Karpas-422 (cell line): ENCODE measurements around the gene VBP1. TPM values are rescaled to one million over a fixed set of nuclear protein-coding genes. Genes with fewer than 3 reads are reported as not detected.

Source experiments
- DNase-seq: peaks from one replicate; pipeline ENCODE4 v3.0.0-alpha.2; 2015
- H2AFZ ChIP-seq: fragments of 200-600 bp; sonication (generic); 2 replicates; pipeline ENCODE4 v1.6.1; 2014; ENCODE audit warnings: antibody characterized with exemption, low read length, mixed read lengths
- H3K27ac ChIP-seq: fragments of 200-600 bp; sonication (generic); 2 replicates; pipeline ENCODE4 v1.5.1; 2014; ENCODE audit warnings: mild to moderate bottlenecking, low read length, moderate library complexity
- H3K27me3 ChIP-seq: fragments of 200-600 bp; sonication (generic); 2 replicates; pipeline ENCODE4 v1.6.1; 2014; ENCODE audit warnings: low read length, mixed read lengths
- H3K36me3 ChIP-seq: fragments of 200-600 bp; sonication (generic); 2 replicates; pipeline ENCODE4 v1.6.1; 2014; ENCODE audit warnings: low read length, mixed read lengths; ENCODE audit not compliant: insufficient read depth
- H3K4me1 ChIP-seq: fragments of 200-600 bp; sonication (generic); 2 replicates; pipeline ENCODE4 v1.6.1; 2014; ENCODE audit warnings: mild to moderate bottlenecking, low read length, mixed read lengths
- H3K4me2 ChIP-seq: fragments of 200-600 bp; sonication (generic); 2 replicates; pipeline ENCODE4 v1.6.1; 2014; ENCODE audit warnings: low read length, low read depth, mild to moderate bottlenecking; ENCODE audit not compliant: poor library complexity, severe bottlenecking
- H3K4me3 ChIP-seq: fragments of 200-600 bp; sonication (generic); 2 replicates; pipeline ENCODE4 v1.5.1; 2014; ENCODE audit warnings: mild to moderate bottlenecking, antibody characterized with exemption, low read length, mixed read lengths
- H3K79me2 ChIP-seq: fragments of 200-600 bp; sonication (generic); 2 replicates; pipeline ENCODE4 v1.6.1; 2014; ENCODE audit warnings: mild to moderate bottlenecking, low read length, mixed read lengths
- H3K9ac ChIP-seq: fragments of 200-600 bp; sonication (generic); 2 replicates; pipeline ENCODE4 v1.6.0; 2014; ENCODE audit warnings: low read length
- H3K9me2 ChIP-seq: fragments of 200-600 bp; sonication (generic), shearing (Covaris generic); replicated peaks from 2 replicates; pipeline ENCODE4 v1.6.0; 2014; ENCODE audit warnings: mild to moderate bottlenecking, low read length, moderate library complexity; ENCODE audit not compliant: insufficient read depth
- H3K9me3 ChIP-seq: fragments of 300-700, 200-600 bp; sonication (generic); 2 replicates; pipeline ENCODE4 v1.6.1; 2014; ENCODE audit warnings: low read length, mixed read lengths
- H4K20me1 ChIP-seq: fragments of 200-600 bp; sonication (generic); 2 replicates; pipeline ENCODE4 v1.6.1; 2014; ENCODE audit warnings: mild to moderate bottlenecking, antibody characterized with exemption, low read length, low read depth; ENCODE audit not compliant: insufficient read depth
- total RNA-seq: library from RNA; depleted of rRNA; stranded (reverse); fragments of >200 nt; shearing (Covaris generic); gene quantifications from 2 replicates; pipeline ENCODE4 v1.2.3, GENCODE V29; 2014; ENCODE audit warnings: low replicate concordance; rRNA removed

The VBP1 gene, protein sequence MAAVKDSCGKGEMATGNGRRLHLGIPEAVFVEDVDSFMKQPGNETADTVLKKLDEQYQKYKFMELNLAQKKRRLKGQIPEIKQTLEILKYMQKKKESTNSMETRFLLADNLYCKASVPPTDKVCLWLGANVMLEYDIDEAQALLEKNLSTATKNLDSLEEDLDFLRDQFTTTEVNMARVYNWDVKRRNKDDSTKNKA
- 28.8 and 58.4 TPM in 2 replicates for total RNA-seq

DNA sequence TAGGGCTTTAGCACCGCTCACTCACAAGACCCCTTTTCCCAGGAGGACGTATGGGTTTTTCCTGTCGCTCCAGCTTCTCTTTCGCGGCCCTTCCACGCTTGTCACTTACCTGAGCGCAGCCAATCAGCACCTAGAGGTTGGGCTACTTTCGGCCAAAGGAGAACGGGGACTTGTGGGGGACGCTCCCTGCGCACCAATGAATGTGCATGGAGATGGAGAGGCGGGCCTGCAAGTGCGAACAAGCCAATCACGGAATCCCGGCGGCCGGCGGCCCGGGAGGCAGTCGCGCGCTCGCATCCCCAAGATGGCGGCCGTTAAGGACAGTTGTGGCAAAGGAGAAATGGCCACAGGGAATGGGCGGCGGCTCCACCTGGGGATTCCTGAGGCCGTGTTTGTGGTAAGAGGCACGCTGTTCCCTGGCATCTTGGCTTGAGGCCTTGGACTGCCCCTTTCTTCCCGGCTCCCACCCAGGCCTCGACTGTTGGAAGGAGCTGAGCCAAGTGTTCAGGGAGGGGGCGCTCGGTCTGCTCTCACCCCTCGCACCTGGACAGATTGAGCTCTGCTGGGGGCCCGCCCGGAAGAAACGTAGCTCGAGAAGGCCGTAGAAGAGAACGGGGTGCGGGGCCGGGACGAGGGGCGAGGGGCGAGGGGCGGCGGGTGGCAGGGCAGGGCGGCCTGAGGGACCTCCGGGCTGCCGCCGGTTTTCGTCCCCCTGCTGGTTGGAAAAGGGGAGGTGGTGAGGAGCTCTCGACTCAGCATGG lies at the start of gene VBP1:
VBP1 (plus strand) TSS at position 282 of the 761 bp plus-strand sequence; CDS start at position 305, 23 bp downstream.
- Histone ChIP-seq H3K36me3 (peaks cover 4% of the 10 kb centered on the region), H3K27me3 (no peaks in the 10 kb centered on the region), H2AFZ (no peak within 1 kb of the TSS), H3K9ac (peak within 1 kb of the TSS; percentile 81), H3K4me2 (peak within 1 kb of the TSS; percentile 81), H3K4me1 (peaks cover 21% of the 10 kb centered on the region), H3K79me2 (peaks cover 45% of the 10 kb centered on the region), H3K9me3 (no peaks in the 10 kb centered on the region), H4K20me1 (no peaks in the 10 kb centered on the region), H3K27ac (peak within 1 kb of the TSS; percentile 31; the same call in 1 of the 2 replicates), H3K9me2 (no peaks in the 10 kb centered on the region), H3K4me3 (peak within 1 kb of the TSS; percentile 81)
- DNase-seq = peak; percentile 95

- Histone ChIP-seq H3K9me3 (no peaks in the 10 kb centered on the region), H3K4me3 (no peak overlapping the region), H3K27me3 (no peaks in the 10 kb centered on the region), H3K79me2 (no peaks in the 10 kb centered on the region), H4K20me1 (no peaks in the 10 kb centered on the region), H3K36me3 (no peaks in the 10 kb centered on the region), H3K4me2 (no peak overlapping the region), H2AFZ (no peak overlapping the region), H3K4me1 (no peaks in the 10 kb centered on the region), H3K9ac (no peak overlapping the region), H3K27ac (no peak overlapping the region), H3K9me2 (no peaks in the 10 kb centered on the region)
- no peak for DNase-seq
Measured at GRCh38 chrX:155169881-155170280, 46.4 kb upstream of the VBP1 start.

- Histone ChIP-seq H3K4me3 (no peak overlapping the region), H3K36me3 (no peaks in the 10 kb centered on the region), H3K27ac (no peak overlapping the region), H3K9me3 (no peaks in the 10 kb centered on the region), H3K9ac (no peak overlapping the region), H3K79me2 (no peaks in the 10 kb centered on the region), H3K9me2 (no peaks in the 10 kb centered on the region), H3K27me3 (no peaks in the 10 kb centered on the region), H3K4me1 (no peaks in the 10 kb centered on the region), H4K20me1 (no peaks in the 10 kb centered on the region), H3K4me2 (no peak overlapping the region), H2AFZ (no peak overlapping the region)
- peak; percentile 39 for DNase-seq
Measured at GRCh38 chrX:155179346-155179997, 36.8 kb upstream of the VBP1 start.

GRCh38 chrX:155188786-155189185 lies 27.5 kb upstream of the VBP1 start:
- Histone ChIP-seq H2AFZ (no peak overlapping the region), H3K4me2 (no peak overlapping the region), H4K20me1 (no peaks in the 10 kb centered on the region), H3K4me3 (no peak overlapping the region), H3K9me2 (no peaks in the 10 kb centered on the region), H3K79me2 (no peaks in the 10 kb centered on the region), H3K27me3 (no peaks in the 10 kb centered on the region), H3K9me3 (no peaks in the 10 kb centered on the region; the same call in 1 of the 2 replicates), H3K9ac (no peak overlapping the region), H3K4me1 (no peaks in the 10 kb centered on the region), H3K36me3 (no peaks in the 10 kb centered on the region), H3K27ac (no peak overlapping the region)
- DNase-seq = no peak

GRCh38 chrX:155211208-155211607 lies 5.1 kb upstream of the VBP1 start:
- H3K27ac ChIP-seq = no peak overlapping the region
- H3K36me3 ChIP-seq = no peaks in the 10 kb centered on the region
- H4K20me1 ChIP-seq = no peaks in the 10 kb centered on the region

GRCh38 chrX:155213731-155214130 lies 2.5 kb upstream of the VBP1 start:
- Histone ChIP-seq H3K9ac (no peak overlapping the region), H3K4me1 (peaks cover 21% of the 10 kb centered on the region), H3K4me3 (no peak overlapping the region), H3K27ac (no peak overlapping the region), H3K36me3 (no peaks in the 10 kb centered on the region), H3K79me2 (peaks cover 21% of the 10 kb centered on the region), H4K20me1 (no peaks in the 10 kb centered on the region), H3K9me2 (no peaks in the 10 kb centered on the region), H2AFZ (no peak overlapping the region), H3K27me3 (no peaks in the 10 kb centered on the region), H3K9me3 (no peaks in the 10 kb centered on the region), H3K4me2 (no peak overlapping the region)
- no peak for DNase-seq

More at GRCh38 chrX:155211208-155211607, 5.1 kb upstream of the VBP1 start:
- H3K9me2 ChIP-seq = no peaks in the 10 kb centered on the region
- peaks cover 10% of the 10 kb centered on the region for H3K4me1 ChIP-seq
- no peak overlapping the region for H2AFZ ChIP-seq
- no peaks in the 10 kb centered on the region for H3K27me3 ChIP-seq
- H3K9me3 ChIP-seq = no peaks in the 10 kb centered on the region
- DNase-seq = no peak
- H3K4me2 ChIP-seq = no peak overlapping the region
- no peak overlapping the region for H3K9ac ChIP-seq
- H3K79me2 ChIP-seq = no peaks in the 10 kb centered on the region
- no peak overlapping the region for H3K4me3 ChIP-seq

DNA sequence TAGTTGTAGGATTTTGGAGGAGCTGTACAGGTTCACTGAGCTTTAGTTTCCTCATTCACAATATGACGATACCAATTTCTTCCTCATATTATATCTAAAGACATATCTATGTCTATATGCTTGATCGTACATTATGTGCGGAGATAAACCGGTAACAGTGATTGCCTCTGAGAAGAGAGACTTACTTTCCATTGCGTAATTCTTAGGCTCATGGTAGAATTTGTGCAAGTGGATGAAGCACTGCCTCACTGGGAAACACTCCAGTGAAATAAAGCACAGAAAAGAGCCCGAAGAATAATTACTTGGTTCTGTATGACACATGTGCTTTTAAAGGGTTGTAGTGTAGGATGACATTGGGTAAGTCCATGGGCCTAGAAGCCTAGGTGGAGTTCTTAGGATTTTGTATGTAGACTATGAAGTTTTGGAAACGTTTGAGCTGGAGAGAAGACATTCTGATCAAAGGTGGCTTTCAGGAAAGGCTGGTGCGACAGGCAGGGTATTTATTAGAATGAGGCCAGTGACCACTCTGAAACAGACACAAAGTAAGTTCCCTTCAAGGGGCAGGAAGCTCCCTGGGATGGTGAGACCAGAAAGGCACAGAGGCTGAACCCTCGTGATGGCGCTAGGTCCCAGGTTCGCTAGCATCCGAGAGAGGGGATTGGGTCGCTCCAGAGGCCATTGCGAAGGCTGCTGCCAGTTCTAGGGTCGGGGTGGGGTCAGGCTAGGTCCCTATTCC lies 649 bp upstream of the VBP1 start:
- Histone ChIP-seq H3K4me1 (peaks cover 21% of the 10 kb centered on the region), H3K9me3 (no peaks in the 10 kb centered on the region), H3K27me3 (no peaks in the 10 kb centered on the region), H3K9ac (peak overlapping the region; percentile 69), H2AFZ (no peak overlapping the region), H3K27ac (no peak overlapping the region), H4K20me1 (no peaks in the 10 kb centered on the region), H3K79me2 (peaks cover 40% of the 10 kb centered on the region), H3K36me3 (peaks cover 3% of the 10 kb centered on the region; the same call in 1 of the 2 replicates), H3K4me2 (peak overlapping the region; percentile 76), H3K9me2 (no peaks in the 10 kb centered on the region), H3K4me3 (peak overlapping the region; percentile 81)
- DNase-seq = no peak
